GM12878 (cell line): ENCODE results near the gene CACNA1G. TPM values are rescaled to one million over a fixed set of nuclear protein-coding genes. Genes with fewer than 3 reads are reported as not detected.

Experiments used
- GABPA ChIP-seq: IDR thresholded peaks from 2 replicates; pipeline ENCODE4 v1.6.1; 2014; ENCODE audit warnings: antibody characterized with exemption, low read depth, mild to moderate bottlenecking, inconsistent platforms
- MLLT1 ChIP-seq: fragments of 450-650 bp; IDR thresholded peaks from 2 replicates; pipeline ENCODE4 v1.6.1; 2016; ENCODE audit warnings: mild to moderate bottlenecking
- NFXL1 ChIP-seq: fragments of 450-650 bp; IDR thresholded peaks from 2 replicates; pipeline ENCODE4 v1.6.1; 2017; ENCODE audit warnings: antibody characterized with exemption, mild to moderate bottlenecking, borderline replicate concordance
- PAX8 ChIP-seq: fragments of 450-650 bp; IDR thresholded peaks from 2 replicates; pipeline ENCODE4 v1.6.1; 2017; ENCODE audit warnings: mild to moderate bottlenecking, moderate library complexity
- REST ChIP-seq: IDR thresholded peaks from 2 replicates; pipeline ENCODE4 v1.6.1; 2012; ENCODE audit warnings: mild to moderate bottlenecking, low read depth, low read length
- RUNX3 ChIP-seq: IDR thresholded peaks from 2 replicates; pipeline ENCODE4 v1.6.1; 2012; ENCODE audit warnings: low read length, inconsistent platforms
- SMAD5 ChIP-seq: IDR thresholded peaks from 2 replicates; pipeline ENCODE4 v1.6.1; 2016; ENCODE audit warnings: antibody characterized with exemption, low read depth
- USF1 ChIP-seq: IDR thresholded peaks from 2 replicates; pipeline ENCODE4 v1.6.1; 2011; ENCODE audit warnings: borderline replicate concordance, low read depth, mild to moderate bottlenecking, moderate library complexity, mixed read lengths, low read length; ENCODE audit not compliant: insufficient read depth; ENCODE audit errors: extremely low read length
- polyA plus RNA-seq, 11 experiments: library from polyadenylated mRNA; depleted of rRNA in 4 of 11; unstranded in 6 of 11; stranded (reverse) in 5 of 11; fragments of >200 nt; fragmentation: Nextera tagmentation in 4 of 11; fragmentation: Illumina TruSeq in 1 of 11; extraction: Ambion mirVana in 4 of 11; extraction: Trizol in 1 of 11; gene quantifications; 1 replicate in 1 of 11; 2 replicates in 10 of 11; pipeline versions ENCODE4 v1.2.1 to v1.2.3, GENCODE V29; 2011 to 2016; ENCODE audit warnings: inconsistent platforms in 2 of 11, missing spikeins in 2 of 11, low read depth in 1 of 11
- total RNA-seq, 4 experiments: library from RNA; depleted of rRNA in 3 of 4; stranded (reverse); fragments of >200 nt in 3 of 4; fragmentation: Illumina TruSeq in 1 of 4; extraction: Trizol in 1 of 4; gene quantifications; 2 replicates each; pipeline versions ENCODE4 v1.2.1 to v1.2.3, GENCODE V29; 2013 to 2021
- TF ChIP-seq, protein P1 (sequence below): fragments of 450-650 bp; IDR thresholded peaks from 2 replicates; pipeline ENCODE4 v1.6.1; 2017; ENCODE audit warnings: mild to moderate bottlenecking

The CACNA1G gene
- total and polyA plus RNA-seq, 10 of the 15 experiments (the other 5 are each of a cell fraction or from before 2014, with no cell fraction given): 0.03 to 0.15 TPM; not detected in 8

DNA sequence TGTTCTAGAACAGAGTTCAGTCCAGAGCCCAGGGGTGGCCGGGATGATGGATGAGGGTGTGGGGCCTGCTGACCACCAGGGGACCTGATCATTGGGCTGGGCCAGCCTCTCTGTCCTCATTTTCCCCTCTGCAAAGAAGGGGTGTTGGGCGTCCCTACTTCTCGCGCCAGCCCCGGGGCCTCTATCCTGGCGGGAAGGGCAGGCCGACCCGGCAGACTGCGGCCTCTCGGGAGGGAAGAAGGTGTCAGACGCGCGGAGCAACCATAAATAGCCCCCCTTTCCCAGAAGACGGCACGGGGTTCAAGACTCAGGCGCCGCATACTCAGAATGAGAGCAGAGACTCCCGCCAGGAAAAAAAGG, 2.0 kb upstream of the CACNA1G start (continued):
- TF ChIP-seq, protein P1, sequence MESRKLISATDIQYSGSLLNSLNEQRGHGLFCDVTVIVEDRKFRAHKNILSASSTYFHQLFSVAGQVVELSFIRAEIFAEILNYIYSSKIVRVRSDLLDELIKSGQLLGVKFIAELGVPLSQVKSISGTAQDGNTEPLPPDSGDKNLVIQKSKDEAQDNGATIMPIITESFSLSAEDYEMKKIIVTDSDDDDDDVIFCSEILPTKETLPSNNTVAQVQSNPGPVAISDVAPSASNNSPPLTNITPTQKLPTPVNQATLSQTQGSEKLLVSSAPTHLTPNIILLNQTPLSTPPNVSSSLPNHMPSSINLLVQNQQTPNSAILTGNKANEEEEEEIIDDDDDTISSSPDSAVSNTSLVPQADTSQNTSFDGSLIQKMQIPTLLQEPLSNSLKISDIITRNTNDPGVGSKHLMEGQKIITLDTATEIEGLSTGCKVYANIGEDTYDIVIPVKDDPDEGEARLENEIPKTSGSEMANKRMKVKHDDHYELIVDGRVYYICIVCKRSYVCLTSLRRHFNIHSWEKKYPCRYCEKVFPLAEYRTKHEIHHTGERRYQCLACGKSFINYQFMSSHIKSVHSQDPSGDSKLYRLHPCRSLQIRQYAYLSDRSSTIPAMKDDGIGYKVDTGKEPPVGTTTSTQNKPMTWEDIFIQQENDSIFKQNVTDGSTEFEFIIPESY: no peak
- TF ChIP-seq PAX8: no peak
- TF ChIP-seq MLLT1: no peak
- no peak for TF ChIP-seq NFXL1
- no peak for TF ChIP-seq SMAD5
- no peak for TF ChIP-seq REST
- TF ChIP-seq RUNX3: no peak
- no peak for TF ChIP-seq USF1
- TF ChIP-seq GABPA: no peak
